ENCODE measurements around the gene MBD3L5. TPM values are rescaled to one million over a fixed set of nuclear protein-coding genes. Genes with fewer than 3 reads are reported as not detected.

Gene MBD3L5
- total and polyA plus RNA-seq, 9 of the 15 experiments (the other 6 are each of a cell fraction or from before 2014, with no cell fraction given) = not detected

GRCh38 chr19:7006135-7006704, 24.2 kb upstream of the MBD3L5 start (continued):
- TF ChIP-seq REST (IDR thresholded peaks at IDR 0.05; ENCODE audit: borderline replicate concordance) (0 out of 2 replicates have a peak, but pooled peaks have one; percentile 13), REST (CRISPR knock-in tag; IDR thresholded peaks at IDR 0.05; ENCODE audit: low read depth) (no peak), HMBOX1 (IDR thresholded peaks at IDR 0.05) (no peak), NFYB (IDR thresholded peaks at IDR 0.05; ENCODE audit: extremely low read depth, insufficient read length) (peak; percentile 4), RFX1 (IDR thresholded peaks at IDR 0.05) (peak; percentile 61), SRSF1 (IDR thresholded peaks at IDR 0.05; ENCODE audit: low read depth, low read length) (no peak), ZNF511 (CRISPR knock-in tag; IDR thresholded peaks at IDR 0.05) (no peak), BHLHE40 (IDR thresholded peaks at IDR 0.05; ENCODE audit: low read length) (no peak), MAFG (tag; conservative IDR thresholded peaks at IDR 0.05) (no peak), PCBP2 (IDR thresholded peaks at IDR 0.05; ENCODE audit: low read depth, low read length, poor library complexity, severe bottlenecking) (no peak), NR2C2 (CRISPR knock-in tag; IDR thresholded peaks at IDR 0.05) (no peak), NR2C2 (tag; IDR thresholded peaks at IDR 0.05) (peak; percentile 71), SLC30A9 (CRISPR knock-in tag; IDR thresholded peaks at IDR 0.05) (no peak), ZBTB11 (CRISPR knock-in tag; IDR thresholded peaks at IDR 0.05) (no peak), ZNF644 (tag; IDR thresholded peaks at IDR 0.05; ENCODE audit: low read depth) (no peak)

Measured in K562 (cell line).